Medulla oblongata (tissue), 1 donor: ENCODE measurements around the gene DBNL.

ENCODE experiments used
- DNase-seq: peaks from one replicate; pipeline ENCODE4 v3.0.0-alpha.2; 2015; ENCODE audit errors: extremely low spot score

The DBNL gene

GRCh38 chr7:44098092-44099068 is 53.9 kb downstream of the DBNL start:
- no peak for DNase-seq

- DNase-seq, result no peak
Measured at GRCh38 chr7:44099669-44100068, 55.2 kb downstream of the DBNL start.

GRCh38 chr7:44100458-44101302 is 56.2 kb downstream of the DBNL start:
- no peak for DNase-seq

- DNase-seq, result no peak
Measured at GRCh38 chr7:44101303-44101965, 56.9 kb downstream of the DBNL start.

- peak; percentile 59 for DNase-seq
Measured at GRCh38 chr7:44101966-44102845, 57.7 kb downstream of the DBNL start.

- no peak for DNase-seq
Measured at GRCh38 chr7:44102846-44103565, 58.5 kb downstream of the DBNL start.

- DNase-seq, result no peak
Measured at GRCh38 chr7:44103566-44103922, 59.0 kb downstream of the DBNL start.

GRCh38 chr7:44103923-44104859 is 59.7 kb downstream of the DBNL start, which contains the start of gene AEBP1:
Gene AEBP1, plus strand, starts transcription at chr7:44104345. Its CDS starts 321 bp downstream, at chr7:44104666.
- DNase-seq, result no peak

GRCh38 chr7:44104860-44105771 is 60.6 kb downstream of the DBNL start:
- peak; percentile 88 for DNase-seq

- no peak for DNase-seq
Measured at GRCh38 chr7:44105832-44106231, 61.3 kb downstream of the DBNL start.

GRCh38 chr7:44106311-44107065 is 62.0 kb downstream of the DBNL start:
- no peak for DNase-seq

- no peak for DNase-seq
Measured at GRCh38 chr7:44107116-44107960, 62.8 kb downstream of the DBNL start.

GRCh38 chr7:44107961-44108767 is 63.7 kb downstream of the DBNL start:
- DNase-seq, result no peak

- DNase-seq, result no peak
Measured at GRCh38 chr7:44108768-44109750, 64.6 kb downstream of the DBNL start.
